Activated CD8-positive, alpha-beta memory T cell treated with anti-CD3 and anti-CD28 coated beads, Interleukin-2, amount 50 U/mL, for 1 hour (primary cell): ENCODE data around the gene CCDC24.

Source experiments
- DNase-seq: peaks from one replicate; pipeline ENCODE4 v3.0.0-alpha.2; 2020; ENCODE audit errors: extremely low read depth

Gene CCDC24

DNA sequence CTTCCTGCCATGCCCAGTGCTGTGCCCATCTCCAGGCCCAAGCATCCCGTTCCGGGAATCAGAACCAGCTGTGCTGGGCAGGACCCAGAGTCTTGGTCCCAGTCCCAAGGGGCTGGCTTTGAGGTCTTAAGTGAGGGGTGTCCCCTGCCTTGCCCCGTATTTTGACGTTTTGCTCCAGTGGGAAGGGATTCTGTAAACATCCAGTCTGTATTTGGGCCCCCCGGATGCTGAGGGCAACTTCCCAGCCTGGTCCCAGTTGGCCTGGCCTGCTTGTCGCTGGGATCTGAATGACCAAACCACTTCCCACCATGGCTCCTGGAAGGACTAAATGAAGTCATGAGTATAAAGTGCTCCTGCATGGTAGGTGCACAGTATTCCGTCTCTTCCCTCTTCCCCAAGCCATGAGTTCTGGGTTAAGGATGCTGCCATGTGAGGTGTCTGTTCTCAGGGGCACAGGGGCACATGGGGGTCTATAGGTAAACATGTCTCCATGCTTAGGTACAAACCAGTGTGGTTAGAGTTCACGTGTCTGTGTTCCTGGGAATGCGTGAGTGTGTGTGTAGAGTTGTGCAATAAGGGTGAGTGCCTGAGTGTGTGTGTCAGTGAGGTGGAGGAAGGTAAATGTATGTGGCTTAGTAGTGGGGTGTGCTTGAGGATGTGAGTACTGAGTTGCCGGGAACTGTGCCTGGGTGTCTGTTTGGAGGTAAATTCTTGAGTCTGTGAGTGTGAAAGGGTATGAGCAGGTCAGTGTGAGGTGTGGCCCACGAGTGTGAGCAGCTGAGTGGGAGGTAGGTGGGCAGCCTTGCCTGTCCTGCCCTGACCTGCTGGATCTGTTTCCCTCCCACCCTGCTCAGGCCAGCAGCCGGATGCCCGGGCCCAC is 10.9 kb upstream of the CCDC24 start:
- no peak for DNase-seq

DNA sequence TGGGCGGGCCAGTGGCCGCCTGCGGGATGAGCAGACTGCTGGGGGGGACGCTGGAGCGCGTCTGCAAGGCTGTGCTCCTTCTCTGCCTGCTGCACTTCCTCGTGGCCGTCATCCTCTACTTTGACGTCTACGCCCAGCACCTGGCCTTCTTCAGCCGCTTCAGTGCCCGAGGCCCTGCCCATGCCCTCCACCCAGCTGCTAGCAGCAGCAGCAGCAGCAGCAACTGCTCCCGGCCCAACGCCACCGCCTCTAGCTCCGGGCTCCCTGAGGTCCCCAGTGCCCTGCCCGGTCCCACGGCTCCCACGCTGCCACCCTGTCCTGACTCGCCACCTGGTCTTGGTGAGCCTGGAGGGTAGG is 10.3 kb upstream of the CCDC24 start:
- DNase-seq: no peak

GRCh38 chr1:43981636-43982035 is 9.8 kb upstream of the CCDC24 start:
- no peak for DNase-seq

DNA sequence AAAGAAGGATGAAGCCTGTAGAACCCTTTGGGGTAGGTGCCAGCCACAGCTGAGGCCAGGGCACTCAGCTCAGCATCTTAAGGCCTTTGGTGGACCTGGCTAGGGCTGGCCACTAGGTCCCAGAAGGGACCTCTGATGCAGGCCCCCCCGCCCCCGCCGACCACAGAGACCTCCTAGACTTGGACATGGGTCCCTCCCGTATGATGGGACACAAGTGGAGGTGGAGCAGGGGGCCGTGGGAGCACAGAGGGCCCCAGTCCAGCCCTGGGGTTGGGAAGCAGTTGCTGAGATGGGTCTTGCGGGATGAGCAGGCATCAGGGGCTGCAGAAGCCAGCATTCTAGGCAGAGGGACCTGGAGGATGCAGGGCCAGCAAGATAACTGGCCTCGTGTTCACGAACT is 9.2 kb upstream of the CCDC24 start:
- no peak for DNase-seq

- DNase-seq: no peak
These were observed 8.6 kb upstream of the CCDC24 start for GRCh38 chr1:43982808-43983207.

DNA sequence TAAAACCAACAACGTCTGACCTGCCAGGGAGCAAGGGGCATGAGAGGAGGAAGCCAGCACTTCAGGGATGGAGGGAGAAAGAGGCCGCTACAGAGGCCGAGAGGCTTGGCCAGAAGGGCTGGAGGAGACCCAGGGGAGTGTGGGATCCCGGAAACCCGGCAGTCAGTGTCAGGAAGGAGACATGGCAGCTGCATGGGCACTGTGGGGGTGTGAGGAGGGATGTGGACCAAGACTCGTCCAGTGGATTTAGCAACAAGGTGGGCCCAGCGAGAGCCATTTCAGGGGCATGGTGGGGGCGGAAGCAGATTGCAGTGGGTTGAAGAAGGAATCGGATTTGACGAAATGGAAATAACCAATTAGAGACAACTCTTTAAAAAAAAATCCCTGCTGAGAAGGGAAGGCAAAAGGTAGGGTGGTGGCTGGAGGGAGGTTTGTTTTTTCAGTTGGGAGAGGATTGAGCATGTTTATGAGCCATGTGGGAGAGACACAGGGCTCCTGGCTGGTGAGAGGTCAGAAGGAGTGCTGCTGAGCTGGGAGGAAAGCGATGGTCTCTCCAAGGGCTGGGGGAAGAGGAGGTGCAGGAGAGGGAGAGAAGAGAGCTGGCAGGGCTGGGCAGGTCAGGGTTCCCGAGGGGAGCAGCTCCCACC is 8.0 kb upstream of the CCDC24 start:
- no peak for DNase-seq

GRCh38 chr1:43984855-43985254 is 6.5 kb upstream of the CCDC24 start:
- DNase-seq: no peak

DNA sequence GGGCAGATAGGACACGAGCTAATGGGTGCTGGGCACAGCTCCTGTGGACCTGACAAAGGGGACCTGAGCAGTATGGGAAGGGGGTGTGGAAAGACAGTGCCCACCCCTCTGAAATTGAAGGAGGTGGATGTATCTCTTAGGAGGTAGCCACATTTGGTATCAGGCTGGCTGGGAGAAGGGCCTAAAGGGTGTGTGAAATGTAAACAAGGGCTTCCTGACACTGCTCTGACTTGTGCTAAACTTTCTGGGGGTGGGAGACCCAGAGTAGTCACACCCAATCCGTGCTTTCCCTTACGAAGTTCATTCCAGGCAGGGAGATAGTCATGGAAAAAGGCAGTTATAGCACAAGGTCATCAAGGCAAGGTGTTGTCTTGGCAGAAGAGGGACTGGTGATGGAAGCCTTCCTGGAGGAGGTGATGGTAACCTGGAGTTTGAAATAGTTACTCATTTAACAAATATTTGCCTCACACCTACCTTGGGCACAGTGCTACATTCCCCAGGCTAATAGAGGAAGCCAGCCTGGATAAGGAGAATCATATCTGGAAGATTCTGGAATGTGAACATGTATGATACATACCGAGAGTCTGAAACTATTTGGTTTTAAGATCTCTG is 5.3 kb upstream of the CCDC24 start:
- DNase-seq: no peak

- no peak for DNase-seq
These were observed 4.7 kb upstream of the CCDC24 start for GRCh38 chr1:43986712-43987111.

DNA sequence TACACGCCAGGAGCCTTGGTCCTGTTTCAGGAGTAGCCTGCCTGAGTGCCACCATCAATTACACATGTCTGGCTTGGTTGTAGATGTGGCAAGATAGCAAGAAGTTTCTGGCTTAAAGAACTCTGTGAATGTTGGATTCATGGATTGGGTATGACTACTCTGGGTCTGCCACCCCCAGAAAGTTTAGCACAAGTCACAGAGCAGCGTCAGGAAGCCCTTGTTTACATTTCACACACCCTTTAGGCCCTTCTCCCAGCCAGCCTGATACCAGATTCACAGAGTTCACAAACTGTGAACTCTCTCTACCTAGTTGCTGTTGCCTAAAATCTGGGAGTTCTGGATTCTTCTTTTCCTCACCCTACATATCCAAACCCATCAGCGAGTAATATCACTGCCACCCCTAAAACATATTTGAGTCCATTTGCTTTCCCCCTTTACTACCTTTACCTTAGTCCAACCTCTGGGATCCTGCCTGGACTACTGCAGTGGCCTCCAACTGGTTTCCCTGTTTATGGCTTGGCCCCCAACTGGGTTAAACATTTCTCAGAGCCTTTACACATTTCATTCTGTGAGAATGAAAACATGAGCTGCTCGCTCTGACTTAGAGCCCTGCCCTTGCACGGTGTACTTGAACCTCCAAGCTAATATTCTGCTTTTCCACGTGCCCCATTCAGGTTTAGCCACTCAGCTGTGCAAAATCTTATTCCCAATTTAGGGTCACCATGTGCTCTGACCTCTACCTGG is 4.1 kb upstream of the CCDC24 start:
- no peak for DNase-seq

DNA sequence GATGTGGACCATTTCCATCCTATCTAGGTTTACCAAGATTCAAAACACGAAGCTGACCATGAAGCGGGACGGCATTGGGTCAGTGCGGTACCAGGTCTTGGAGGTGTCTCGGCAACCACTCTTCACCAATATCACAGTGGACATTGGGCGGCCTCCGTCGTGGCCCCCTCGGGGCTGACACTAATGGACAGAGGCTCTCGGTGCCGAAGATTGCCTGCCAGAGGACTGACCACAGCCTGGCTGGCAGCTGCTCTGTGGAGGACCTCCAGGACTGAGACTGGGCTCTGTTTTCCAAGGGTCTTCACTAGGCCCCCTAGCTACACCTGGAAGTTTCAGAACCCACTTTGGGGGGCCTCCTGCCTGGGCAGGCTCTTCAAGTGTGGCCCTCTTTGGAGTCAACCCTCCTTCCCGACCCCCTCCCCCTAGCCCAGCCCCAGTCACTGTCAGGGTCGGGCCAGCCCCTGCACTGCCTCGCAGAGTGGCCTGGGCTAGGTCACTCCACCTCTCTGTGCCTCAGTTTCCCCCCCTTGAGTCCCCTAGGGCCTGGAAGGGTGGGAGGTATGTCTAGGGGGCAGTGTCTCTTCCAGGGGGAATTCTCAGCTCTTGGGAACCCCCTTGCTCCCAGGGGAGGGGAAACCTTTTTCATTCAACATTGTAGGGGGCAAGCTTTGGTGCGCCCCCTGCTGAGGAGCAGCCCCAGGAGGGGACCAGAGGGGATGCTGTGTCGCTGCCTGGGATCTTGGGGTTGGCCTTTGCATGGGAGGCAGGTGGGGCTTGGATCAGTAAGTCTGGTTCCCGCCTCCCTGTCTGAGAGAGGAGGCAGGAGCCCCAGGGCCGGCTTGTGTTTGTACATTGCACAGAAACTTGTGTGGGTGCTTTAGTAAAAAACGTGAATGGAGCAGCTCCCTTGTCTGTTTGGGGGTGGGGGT is 864 bp upstream of the CCDC24 start:
- DNase-seq: no peak

DNA sequence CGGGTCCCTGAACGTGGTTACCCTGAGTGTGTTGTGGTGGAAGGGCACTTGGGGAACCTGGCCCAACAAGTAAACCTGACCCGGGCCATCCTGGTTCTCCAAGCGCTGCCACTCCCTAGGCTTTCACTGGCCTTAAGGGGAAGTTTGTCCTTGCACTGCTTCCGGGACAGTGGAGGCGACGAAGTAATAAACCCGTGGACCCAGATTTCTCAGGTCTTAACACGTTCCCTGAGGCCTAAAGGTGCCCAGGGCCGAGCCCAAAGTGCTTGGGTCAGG is 261 bp upstream of the CCDC24 start:
- no peak for DNase-seq

- no peak for DNase-seq
These were observed 1.0 kb downstream of the CCDC24 start for GRCh38 chr1:43992232-43992995.

GRCh38 chr1:43993206-43993914 is 2.0 kb downstream of the CCDC24 start:
- DNase-seq: no peak

GRCh38 chr1:43994071-43994470 is 2.7 kb downstream of the CCDC24 start:
- no peak for DNase-seq

DNA sequence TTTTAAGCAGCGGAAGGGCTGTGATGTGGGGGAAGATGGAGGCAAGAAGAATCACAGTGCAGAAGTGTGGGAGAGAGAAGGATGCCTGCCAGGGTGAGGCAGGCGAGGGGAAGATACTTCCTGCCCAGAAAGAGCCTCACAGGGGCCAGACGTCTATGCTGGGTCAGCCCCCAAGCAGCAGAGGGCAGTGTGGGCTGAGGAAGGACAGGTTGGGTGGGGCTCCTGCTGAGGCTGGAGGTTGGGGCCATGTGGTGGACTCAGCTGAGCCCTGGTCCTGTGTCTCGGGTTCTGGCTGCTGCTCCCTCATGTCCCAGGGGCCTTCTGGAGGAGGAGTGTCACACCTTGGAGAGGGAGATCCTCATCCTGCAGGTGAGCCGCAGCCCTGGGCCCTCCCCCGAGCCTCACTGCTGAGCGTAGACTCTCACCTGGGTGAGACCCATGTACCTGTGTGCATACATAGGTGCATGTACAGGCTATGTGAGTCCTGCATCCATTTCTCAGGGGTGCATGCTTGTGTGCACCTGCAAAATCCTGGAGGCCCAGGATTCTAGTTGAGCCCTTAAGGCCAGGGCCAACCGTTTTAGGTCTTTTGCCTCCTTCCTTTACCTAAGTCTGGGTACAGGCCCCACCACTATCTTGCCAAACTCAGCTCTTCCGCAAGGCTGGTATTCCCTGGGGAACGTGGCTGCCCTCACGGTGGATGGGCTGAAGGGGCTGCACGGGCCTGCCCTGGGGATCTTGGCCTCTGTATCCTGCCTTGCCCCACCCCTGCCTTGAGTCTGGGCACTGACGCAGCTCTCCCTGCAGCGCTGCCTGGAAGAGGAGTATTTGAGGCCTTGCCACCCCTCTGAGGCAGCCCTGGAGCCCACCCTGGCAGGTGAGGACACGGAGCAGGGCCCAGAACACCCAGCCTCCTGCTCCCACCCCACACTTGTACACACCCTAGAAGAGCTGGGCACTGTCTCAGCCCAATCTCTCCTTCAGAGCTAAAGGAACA is 3.7 kb downstream of the CCDC24 start:
- DNase-seq: no peak

DNA sequence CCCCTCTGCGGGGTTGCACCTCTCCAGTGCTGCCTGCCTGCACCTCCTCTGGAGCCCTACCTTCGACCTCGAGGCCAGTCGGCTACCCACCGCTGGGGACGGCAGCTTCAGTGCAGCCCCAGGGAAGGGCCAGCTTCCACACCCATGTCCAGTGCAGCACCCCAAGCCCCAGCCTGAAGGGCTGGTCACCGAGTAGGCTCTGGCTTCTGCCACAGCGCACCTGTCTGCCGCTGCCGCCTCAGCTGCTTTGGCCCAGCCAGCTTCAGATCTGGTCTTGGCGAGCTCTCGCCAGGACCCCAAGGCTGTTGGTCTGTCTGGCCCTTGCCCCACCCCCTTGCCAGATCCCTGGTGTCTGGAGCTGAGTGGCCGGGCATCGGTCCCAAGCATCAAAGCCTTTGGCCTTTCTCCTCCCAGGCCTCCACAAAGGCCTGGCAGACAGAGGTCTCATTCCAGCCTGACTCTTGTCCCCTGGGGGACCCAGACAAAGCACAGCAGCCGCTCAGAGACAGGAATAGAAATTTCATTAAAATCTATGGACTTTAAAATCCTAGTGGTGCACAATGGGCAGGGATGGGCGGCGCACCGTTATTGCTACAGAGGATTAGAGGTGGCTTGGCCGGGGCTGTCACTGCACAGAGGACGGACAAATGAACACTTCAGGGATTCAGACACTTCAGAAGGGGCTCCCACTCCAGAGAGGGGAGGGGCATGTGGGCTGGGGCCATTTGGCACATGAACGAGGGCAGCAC is 4.8 kb downstream of the CCDC24 start:
- DNase-seq: no peak

GRCh38 chr1:43996733-43997115 is 5.3 kb downstream of the CCDC24 start:
- DNase-seq: no peak
